Activated B cell treated with CpG ODN at 0.5 μM for 24 hours (primary cell): Measurements from ENCODE around the gene KCNK13. TPM values are rescaled to one million over a fixed set of nuclear protein-coding genes. Genes with fewer than 3 reads are reported as not detected.
"Not testable (repeated sequence)": the region's sequence is repeated elsewhere in the genome, so short reads cannot be mapped to it uniquely, and the experiment has no call there.

ENCODE experiments used
- ATAC-seq: fragments of 200-7000 bp; cut with Tn5 transposase; one replicate; pipeline ENCODE4 v1.10.0; 2021; ENCODE audit warnings: low read depth, mild to moderate bottlenecking, moderate library complexity
- CTCF ChIA-PET: fragments of 350-600 bp; sonication (Branson Sonifier 250); formaldehyde crosslinking; loops from one replicate; lab custom pipeline; 2021; ENCODE audit warnings: antibody characterized with exemption; lab: Charles Lee
- POLR2A ChIA-PET: fragments of 350-600 bp; sonication (Branson Sonifier 250); formaldehyde crosslinking; loops from one replicate; lab custom pipeline; 2021; ENCODE audit warnings: antibody characterized with exemption; lab: Charles Lee
- DNase-seq: peaks from one replicate; pipeline ENCODE4 v3.0.0; 2022
- H3K27ac Mint-ChIP-seq: one replicate; pipeline ENCODE4 v1.8.0; 2020; ENCODE audit warnings: mixed read lengths
- H3K27me3 Mint-ChIP-seq: one replicate; pipeline ENCODE4 v1.8.0; 2021; ENCODE audit warnings: mixed read lengths
- H3K36me3 Mint-ChIP-seq: one replicate; pipeline ENCODE4 v1.8.0; 2021; ENCODE audit warnings: low read depth, mixed read lengths
- H3K4me1 Mint-ChIP-seq: one replicate; pipeline ENCODE4 v1.8.0; 2021; ENCODE audit warnings: mixed read lengths
- H3K4me3 Mint-ChIP-seq: one replicate; pipeline ENCODE4 v1.8.0; 2020; ENCODE audit warnings: mild to moderate bottlenecking, mixed read lengths
- H3K9me3 Mint-ChIP-seq: one replicate; pipeline ENCODE4 v1.8.0; 2020; ENCODE audit warnings: mixed read lengths
- intact Hi-C: fragments of 100-400 bp; cut with micrococcal nuclease; formaldehyde crosslinking; loops from one replicate; pipeline ENCODE4 v1.15.1; 2024
- total RNA-seq: library from RNA; stranded (reverse); gene quantifications from 2 replicates; pipeline ENCODE4 v1.2.3, GENCODE V29; 2022
- TF ChIP-seq, protein P1 (sequence below): fragments of 200-600 bp; IDR thresholded peaks from one replicate; pipeline ENCODE4 v1.8.0; 2022; ENCODE audit warnings: antibody characterized with exemption, mild to moderate bottlenecking

Gene KCNK13
- total RNA-seq, 1 donor from 2014 or later, result not detected

DNA sequence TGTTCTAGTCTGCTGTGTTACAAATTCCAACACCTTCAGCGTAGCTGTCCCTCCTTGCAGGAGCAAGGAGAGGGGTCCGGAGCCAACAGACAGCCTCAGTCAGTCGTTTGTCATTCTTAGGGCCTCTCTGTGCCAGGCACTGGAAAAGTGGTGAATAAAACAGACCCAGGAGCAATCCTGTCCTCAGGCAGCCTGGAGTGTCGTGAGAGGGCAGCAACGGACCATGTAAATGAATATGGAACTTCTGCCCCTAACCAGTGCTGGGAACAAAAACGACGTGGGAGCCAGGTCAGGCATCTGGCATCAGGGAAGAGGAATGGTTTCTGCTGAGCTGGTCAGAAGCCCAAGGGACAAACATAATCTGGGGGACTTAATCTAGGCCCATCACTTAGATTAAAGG lies 129.8 kb downstream of the KCNK13 start:
- peaks cover 24% of the 10 kb centered on the region for H3K27me3 Mint-ChIP-seq
- TF ChIP-seq, protein P1, sequence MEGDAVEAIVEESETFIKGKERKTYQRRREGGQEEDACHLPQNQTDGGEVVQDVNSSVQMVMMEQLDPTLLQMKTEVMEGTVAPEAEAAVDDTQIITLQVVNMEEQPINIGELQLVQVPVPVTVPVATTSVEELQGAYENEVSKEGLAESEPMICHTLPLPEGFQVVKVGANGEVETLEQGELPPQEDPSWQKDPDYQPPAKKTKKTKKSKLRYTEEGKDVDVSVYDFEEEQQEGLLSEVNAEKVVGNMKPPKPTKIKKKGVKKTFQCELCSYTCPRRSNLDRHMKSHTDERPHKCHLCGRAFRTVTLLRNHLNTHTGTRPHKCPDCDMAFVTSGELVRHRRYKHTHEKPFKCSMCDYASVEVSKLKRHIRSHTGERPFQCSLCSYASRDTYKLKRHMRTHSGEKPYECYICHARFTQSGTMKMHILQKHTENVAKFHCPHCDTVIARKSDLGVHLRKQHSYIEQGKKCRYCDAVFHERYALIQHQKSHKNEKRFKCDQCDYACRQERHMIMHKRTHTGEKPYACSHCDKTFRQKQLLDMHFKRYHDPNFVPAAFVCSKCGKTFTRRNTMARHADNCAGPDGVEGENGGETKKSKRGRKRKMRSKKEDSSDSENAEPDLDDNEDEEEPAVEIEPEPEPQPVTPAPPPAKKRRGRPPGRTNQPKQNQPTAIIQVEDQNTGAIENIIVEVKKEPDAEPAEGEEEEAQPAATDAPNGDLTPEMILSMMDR, result no peak

GRCh38 chr14:90193925-90194324 lies 132.1 kb downstream of the KCNK13 start:
- TF ChIP-seq, protein P1, result no peak
- intact Hi-C loops, result no loop called here
- Mint-ChIP-seq H3K27me3 (peaks cover 24% of the 10 kb centered on the region), H3K27ac (no peak overlapping the region), H3K36me3 (no peaks in the 10 kb centered on the region), H3K4me3 (no peak overlapping the region), H3K9me3 (peaks cover under 1% of the 10 kb centered on the region), H3K4me1 (no peaks in the 10 kb centered on the region)
- ATAC-seq, result no peak
- ChIA-PET CTCF (no interaction called here), POLR2A (no interaction called here)
- DNase-seq, result no peak

More for the DNA sequence above, 129.8 kb downstream of the KCNK13 start:
- intact Hi-C loops, result no loop called here
- ChIA-PET CTCF (no interaction called here), POLR2A (no interaction called here)
- Mint-ChIP-seq H3K36me3 (no peaks in the 10 kb centered on the region), H3K9me3 (peaks cover 7% of the 10 kb centered on the region), H3K4me3 (no peak overlapping the region), H3K27ac (no peak overlapping the region), H3K4me1 (no peaks in the 10 kb centered on the region)
- ATAC-seq (no peak), DNase-seq (no peak)

DNA sequence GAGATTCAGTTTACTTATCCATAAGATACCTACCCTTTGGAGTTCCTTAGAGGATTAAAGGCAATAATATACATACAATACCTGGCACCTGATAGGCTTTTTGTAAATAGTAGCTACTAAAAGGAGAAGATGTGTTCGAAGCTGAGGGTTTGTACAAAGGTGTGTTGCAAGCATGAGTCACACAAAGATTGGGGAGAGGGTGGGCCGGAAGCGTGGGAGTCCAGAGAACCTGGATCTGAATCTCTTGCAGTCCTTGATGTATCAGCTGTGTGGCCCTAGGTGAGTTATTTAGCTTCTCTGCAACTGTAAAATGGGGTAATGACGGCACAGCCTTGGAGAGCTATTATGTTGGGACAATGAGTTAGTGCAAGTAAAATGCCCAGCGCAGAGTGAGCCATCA lies 132.9 kb downstream of the KCNK13 start:
- H3K27ac Mint-ChIP-seq, result no peak overlapping the region
- H3K36me3 Mint-ChIP-seq, result no peaks in the 10 kb centered on the region
- peaks cover 24% of the 10 kb centered on the region for H3K27me3 Mint-ChIP-seq
- H3K4me3 Mint-ChIP-seq, result no peak overlapping the region
- intact Hi-C loops, result no loop called here
- TF ChIP-seq, protein P1, result no peak
- POLR2A ChIA-PET, result no interaction called here
- ATAC-seq, result no peak
- CTCF ChIA-PET, result no interaction called here
- no peaks in the 10 kb centered on the region for H3K4me1 Mint-ChIP-seq
- H3K9me3 Mint-ChIP-seq, result no peaks in the 10 kb centered on the region
- no peak for DNase-seq

DNA sequence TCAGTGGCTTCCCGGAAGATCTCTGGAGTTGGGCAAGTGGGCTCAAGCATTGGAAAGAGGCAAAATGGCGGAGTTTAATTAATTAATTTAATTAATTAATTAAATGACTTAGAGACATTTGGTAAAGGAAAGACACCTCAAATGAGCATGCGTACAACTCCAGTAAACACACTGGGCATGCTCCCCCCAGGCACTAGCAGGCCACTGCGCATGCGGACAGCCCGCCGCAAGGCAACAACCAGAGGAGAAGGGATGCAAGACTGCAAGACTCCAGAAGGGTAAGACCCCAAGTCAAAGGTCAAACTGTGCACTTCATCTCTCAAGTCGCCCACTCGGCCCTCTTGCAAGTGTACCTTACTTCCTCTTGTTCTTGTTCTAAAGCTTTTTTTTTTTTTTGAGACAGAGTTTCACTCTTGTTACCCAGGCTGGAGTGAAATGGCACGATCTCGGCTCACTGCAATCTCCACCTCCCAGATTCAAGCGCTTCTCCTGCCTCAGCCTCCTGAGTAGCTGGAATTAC lies 136.8 kb downstream of the KCNK13 start:
- TF ChIP-seq, protein P1, result no peak
- Mint-ChIP-seq H3K4me1 (no peaks in the 10 kb centered on the region), H3K4me3 (no peak overlapping the region), H3K27ac (no peak overlapping the region), H3K36me3 (no peaks in the 10 kb centered on the region), H3K27me3 (peaks cover 17% of the 10 kb centered on the region), H3K9me3 (no peaks in the 10 kb centered on the region)
- no peak for DNase-seq
- no peak for ATAC-seq
- CTCF ChIA-PET, result no interaction called here
- intact Hi-C loops, result no loop called here
- POLR2A ChIA-PET, result interaction anchor here (0.6 kb wide), 1 partner anchor 203 kb away, joined by 6 read pairs; no protein-coding TSS in a partner anchor

GRCh38 chr14:90200546-90200945 lies 138.8 kb downstream of the KCNK13 start:
- POLR2A ChIA-PET, CTCF ChIA-PET: not testable (repeated sequence)

GRCh38 chr14:90201344-90201743 lies 139.6 kb downstream of the KCNK13 start:
- intact Hi-C loops, result no loop called here
- ChIA-PET CTCF (no interaction called here), POLR2A (no interaction called here)
- H3K4me3 Mint-ChIP-seq, result no peak overlapping the region
- TF ChIP-seq, protein P1, result no peak
- H3K4me1 Mint-ChIP-seq, result no peaks in the 10 kb centered on the region
- peaks cover 14% of the 10 kb centered on the region for H3K27me3 Mint-ChIP-seq
- ATAC-seq (no peak), DNase-seq (no peak)
- H3K27ac Mint-ChIP-seq, result no peak overlapping the region
- H3K36me3 Mint-ChIP-seq, result no peaks in the 10 kb centered on the region
- H3K9me3 Mint-ChIP-seq, result no peaks in the 10 kb centered on the region

More at GRCh38 chr14:90200546-90200945, 138.8 kb downstream of the KCNK13 start:
- H3K9me3 Mint-ChIP-seq, intact Hi-C loops, ATAC-seq, H3K4me1 Mint-ChIP-seq, H3K36me3 Mint-ChIP-seq, DNase-seq, H3K4me3 Mint-ChIP-seq, H3K27ac Mint-ChIP-seq: not testable (repeated sequence)
- H3K27me3 Mint-ChIP-seq, result peaks cover 14% of the 10 kb centered on the region
